HG02973 (cell line): ENCODE measurements around the gene BMPER.

Experiments used
- ATAC-seq: cut with Tn5 transposase; IDR thresholded peaks from one replicate; pipeline ENCODE4 v1.9.1; 2021; ENCODE audit warnings: moderate library complexity; ENCODE audit not compliant: unreplicated experiment

Gene BMPER

DNA sequence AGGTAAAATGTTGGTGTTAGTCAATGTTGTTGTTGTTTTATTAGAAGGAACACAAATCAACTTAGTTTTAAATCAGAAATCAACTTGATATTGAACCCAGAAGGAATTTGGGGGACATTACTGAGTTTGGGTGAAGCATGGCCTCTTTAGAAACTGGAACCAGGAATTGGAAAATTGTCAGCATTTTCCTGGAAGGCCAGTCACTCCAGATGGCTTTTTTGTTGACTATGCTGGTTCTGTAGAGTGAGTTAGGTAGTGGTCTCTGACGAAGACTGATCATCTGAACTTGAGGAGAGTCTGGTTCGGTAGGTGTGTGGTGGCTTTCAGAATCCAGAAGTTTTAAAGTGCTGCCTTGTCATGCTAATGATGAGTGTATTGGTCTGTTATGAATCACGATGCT is 111.5 kb downstream of the BMPER start:
- ATAC-seq: no peak

DNA sequence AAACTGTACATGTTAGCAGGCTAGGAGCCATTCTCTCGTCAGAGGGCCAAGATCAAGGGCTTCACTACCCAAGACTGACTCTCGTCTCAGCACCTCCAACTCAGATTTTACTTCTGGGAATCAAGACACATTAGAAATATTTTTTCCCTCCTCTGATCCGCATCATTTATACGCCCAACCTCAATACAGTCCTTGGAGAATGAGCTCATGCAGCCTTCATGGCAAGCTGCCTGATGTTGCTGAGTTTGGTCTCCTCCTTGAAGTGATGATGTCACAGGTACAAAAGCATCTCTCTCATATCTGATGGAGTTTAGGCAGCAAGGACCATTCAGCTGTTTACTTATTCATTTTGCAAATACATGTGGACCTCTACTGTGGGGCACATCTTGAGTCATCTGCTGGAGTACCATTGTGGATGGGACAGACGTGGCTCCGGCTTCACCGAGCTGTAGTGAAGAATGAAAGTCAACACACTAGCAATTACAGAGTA is 114.0 kb downstream of the BMPER start:
- ATAC-seq: no peak

DNA sequence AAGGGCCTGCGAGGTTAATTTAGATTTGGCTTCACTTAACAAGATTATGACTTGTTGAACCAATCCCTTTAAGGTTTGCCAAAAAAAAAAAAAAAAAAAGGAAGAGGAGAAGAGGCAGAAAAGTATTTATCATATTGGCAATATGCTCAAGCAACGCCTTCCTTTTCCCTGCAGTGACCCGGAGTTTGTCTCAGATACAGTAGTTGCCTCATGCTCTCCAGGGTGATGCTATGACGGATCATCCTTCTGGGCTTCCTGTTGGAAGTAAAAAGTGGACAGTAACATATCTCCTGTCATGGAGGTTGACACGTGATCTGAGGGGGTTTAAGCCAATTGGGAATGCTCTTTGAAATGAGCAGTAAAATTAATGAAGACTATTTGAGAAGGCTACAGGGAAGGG is 117.3 kb downstream of the BMPER start:
- ATAC-seq: no peak

DNA sequence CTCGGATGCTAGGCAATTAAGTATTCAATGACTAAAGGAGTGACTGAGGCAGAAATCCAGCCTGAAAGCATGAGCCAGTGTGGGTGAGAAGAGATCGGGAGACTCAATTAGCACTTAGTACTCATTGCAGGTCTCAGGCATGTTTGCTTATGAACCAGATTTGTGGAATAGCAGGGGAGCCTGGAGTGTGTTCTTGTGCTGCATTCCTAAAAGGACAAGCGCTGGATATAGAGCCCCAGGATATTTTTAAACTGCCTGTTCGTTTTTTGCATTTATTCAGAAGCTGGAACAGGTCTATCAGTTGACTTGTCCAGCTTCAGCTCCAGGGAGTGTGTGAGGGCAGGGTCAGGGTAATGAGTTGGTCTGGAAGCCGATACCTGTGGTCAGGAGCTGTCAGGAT is 120.3 kb downstream of the BMPER start:
- no peak for ATAC-seq

DNA sequence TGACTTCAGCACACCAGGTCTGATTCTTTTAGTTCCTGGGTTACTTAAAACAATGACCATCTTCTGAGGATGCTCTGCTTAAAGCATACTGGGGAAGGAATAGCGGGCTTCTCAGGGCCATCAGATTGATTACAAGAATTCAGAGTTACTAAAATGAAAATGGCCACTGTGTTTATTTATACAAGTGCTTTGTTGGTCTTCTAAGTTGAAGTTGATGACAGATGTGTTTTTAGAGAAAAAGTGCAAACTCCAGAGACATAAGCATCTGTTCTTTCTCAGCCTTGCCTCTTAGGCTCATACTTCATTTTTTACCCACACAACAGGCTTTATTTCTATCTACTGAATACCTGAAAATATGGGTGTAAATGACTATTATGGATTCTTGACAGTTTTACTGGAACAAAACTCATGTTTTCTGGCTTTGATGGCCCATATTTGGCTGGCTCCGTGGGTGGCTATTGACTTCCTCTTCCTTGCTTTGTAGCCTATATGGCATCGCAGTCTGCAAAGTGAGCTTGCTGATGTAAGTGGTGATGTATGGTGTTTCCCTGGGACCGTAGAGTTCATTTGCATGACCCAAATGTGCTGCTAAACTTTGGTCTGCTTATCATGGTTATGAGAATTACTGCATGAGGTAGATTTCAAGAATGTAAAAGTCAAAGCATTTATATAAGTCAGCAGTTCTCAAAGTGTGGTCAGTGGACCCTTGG is 121.3 kb downstream of the BMPER start:
- no peak for ATAC-seq

DNA sequence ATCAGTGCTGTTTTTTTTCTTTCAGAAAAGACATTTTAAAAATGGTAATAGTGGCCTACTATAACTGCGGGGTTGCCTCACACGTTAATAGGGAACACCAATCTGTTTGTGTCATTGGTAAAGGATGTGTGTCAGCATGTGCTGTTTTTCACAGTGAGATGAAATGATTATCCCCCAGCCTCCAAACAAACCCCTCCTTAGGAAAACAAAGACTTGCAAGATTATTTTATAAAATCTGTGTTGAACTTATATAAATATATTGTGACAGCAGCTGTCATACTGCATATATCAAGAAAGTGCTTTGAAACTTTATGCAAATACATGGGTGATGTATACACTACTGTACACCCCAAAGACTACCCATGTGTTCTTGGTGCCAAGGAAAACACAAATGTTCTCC is 125.8 kb downstream of the BMPER start:
- no peak for ATAC-seq

DNA sequence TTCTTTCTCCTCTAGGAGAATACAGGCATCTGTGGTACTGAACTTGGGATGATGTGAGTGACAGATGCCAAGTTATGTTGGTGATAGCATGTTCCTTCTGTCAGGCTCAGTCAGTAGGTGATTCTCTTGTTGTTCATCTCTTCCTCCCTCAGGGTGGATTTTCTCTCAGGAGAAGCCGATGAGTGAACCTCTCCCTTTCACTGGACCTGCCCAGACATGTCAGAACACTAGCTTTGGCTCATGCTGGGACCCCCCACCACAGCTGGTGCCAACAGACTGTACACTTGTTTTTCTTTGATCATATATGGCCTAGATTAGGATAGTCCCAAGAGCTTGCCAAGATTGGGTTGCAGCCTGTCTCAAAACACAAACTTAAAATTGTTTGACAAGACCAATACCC is 129.4 kb downstream of the BMPER start:
- ATAC-seq: no peak

DNA sequence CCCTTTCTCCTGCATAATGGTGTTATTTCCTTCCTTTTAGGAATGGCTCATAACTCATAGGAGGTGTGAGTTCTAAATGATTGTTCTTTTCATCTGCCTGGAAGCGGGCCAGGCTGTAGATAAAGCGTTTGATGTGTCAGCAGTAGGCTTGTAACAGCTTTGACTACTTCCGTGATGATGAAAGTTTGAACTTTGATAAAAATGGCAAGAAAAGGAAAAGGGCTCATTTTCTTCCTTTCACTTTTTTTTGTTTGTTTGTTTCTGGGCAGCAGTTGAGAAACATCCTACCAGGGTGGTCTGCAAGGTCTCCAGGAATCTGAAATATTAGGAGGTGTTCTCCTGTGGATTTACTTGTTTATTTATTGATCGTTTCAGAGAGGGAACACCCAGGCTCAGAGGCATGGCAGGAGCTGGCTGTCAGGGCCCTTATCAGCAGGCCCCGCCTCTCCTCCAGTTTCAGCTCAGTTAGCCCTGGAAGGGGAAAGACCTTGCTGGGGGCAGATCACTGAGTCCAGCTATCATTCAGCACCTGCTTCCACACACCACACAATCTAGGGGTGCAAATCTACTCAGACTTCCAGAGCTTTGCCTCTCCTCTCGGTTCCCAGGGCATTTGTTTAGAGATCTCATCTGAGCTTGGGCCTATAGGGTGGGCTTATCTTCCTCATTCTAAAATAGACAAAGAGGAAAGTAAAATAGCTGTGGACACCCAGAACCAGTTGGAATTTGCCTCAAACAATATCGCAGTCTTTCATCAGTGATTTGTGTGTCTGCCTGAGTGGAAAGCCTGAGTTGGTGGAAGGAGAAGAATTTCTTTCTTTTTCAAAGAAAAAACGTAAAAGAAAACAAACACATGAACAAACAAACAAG is 130.9 kb downstream of the BMPER start:
- no peak for ATAC-seq

DNA sequence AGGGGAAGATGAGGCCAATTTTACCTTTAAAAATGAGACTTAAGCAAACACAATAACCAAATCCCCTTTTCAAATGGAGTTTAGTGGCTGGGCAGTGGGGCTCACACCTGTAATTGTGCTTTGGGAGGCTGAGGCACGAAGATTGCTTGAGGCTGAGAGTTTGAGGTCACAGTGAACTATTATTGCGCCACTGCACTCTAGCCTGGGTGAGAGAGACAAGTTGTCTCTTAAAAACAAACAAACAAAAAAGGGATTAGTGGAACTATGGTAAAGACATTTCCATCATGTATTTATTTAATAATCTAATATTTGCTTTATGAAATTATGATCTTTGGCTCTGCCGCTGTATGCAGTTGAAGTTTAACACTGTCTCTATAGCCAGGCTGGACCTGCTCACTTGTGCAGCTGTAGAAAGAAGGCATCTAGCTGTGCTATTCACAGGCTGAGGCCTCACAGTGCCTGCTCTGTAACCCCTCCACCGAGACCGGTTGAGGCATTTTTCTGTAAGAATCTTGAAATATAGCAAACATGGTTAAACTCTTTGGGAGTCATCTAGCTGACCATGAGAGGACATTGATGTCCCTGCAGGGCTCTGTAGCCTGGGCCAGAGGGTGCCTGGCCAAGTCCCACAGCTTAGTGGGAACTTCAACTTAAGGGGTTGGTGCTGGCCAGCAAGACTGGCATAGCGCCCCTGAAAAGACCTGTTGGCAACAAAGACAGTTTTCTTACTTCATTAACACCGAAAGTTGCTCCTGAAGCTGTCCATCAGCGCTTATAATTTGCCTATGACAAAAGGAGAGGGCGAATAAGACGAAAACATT is 131.8 kb downstream of the BMPER start:
- ATAC-seq: no peak

DNA sequence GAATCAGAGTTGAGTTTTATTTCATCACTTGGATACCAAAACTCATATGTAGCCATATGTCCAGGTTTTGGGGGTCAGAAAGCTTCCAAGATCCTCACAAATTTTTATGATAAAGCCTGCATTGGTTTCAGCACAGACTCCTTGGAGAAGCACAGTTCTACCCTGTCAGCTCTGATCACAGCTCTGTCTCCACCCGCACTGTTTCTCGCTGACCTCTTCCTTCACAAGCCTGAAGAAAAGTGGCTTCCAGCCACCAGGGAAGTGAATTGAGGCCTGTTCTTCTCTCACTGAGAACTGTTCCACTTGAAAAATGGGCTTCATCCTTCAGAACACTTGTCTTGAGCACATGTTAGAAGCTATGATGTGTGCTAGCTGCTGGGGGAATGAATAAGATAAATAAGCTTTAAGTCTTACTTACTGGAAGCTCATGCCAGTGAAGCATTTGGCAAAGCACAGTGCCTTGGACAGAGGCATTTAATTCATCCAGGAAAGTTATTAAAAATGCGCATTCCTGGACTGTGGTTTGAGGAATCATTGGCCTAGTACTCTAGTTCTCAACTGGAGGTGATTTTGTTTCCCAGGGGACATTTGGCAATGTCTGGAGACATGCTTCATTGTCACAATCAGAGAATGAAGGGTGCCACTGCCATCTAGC is 133.6 kb downstream of the BMPER start:
- no peak for ATAC-seq

DNA sequence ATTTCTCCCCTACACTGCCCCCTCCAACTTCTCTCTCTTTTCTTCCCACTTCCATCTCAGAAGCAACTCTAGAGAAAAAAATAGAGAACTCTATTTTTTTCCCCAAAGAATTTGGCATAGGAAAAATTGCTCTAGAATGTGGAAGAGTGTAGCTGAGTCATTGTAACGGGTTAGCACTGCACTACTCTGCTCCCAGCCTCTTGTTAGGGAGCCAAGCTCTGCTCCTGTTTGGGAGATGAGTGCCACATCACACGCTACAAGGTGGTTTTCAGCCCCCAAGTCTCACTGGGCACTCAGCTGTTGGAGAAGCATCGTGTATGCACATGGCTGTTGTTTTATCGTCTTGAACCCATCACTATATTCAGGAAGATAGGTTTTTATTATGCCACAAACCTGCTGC is 136.4 kb downstream of the BMPER start:
- ATAC-seq: no peak

DNA sequence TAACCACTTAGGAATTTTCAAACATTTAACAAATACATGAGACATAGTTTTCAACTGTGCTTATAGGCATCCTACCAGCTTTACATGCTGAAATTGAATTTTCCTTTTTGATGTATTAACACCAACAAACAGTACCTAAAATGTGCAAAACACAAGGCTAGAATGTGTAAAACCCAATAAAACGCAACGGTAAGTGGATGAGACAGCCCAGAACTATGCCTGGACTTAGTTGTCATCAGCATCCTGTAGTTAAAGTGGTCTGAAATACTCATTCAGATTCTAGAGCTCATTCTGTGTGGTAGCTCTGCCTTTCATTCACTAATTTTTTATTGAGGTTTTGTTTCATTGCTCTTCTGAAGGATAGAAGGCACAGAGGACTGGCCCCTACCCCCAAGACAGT is 137.1 kb downstream of the BMPER start:
- no peak for ATAC-seq

DNA sequence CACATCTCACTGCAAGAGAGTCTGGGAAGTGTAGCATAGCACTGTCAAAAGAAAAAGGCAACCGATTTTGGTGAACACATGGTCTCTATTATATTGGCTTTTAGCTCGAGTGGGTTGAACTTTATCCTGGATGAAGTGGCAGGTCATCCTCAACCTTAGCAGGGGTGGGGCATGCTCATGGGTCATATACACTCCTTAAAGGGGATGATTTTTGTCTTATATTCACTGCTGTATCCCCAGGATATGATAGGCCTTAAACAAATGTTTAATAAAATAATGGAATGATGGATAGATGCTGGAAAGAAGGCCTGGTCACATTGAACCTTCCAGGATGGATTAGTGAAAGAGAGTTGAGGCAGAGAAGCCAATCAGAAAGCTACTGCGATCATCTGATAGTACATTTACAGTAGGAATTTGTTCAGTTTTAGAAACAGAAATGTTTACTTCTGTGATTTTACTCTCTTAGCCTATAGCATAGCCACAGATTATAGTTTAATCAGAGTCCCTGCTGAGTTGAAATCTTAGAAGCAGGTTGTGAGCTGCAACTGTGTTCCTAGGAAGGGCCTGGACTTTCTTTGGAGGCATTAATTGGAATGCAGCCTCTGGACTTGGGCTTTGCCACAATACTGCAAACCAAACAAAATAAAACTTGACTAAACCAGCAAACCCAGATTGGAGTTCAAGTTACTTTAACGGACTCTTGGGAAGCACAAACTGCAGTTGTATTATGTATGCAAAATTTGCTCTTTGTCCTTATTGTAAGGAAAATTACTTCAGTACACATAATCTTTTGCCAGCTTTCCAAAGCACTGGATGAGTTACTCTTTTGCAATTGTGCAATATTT is 138.3 kb downstream of the BMPER start:
- ATAC-seq: no peak

DNA sequence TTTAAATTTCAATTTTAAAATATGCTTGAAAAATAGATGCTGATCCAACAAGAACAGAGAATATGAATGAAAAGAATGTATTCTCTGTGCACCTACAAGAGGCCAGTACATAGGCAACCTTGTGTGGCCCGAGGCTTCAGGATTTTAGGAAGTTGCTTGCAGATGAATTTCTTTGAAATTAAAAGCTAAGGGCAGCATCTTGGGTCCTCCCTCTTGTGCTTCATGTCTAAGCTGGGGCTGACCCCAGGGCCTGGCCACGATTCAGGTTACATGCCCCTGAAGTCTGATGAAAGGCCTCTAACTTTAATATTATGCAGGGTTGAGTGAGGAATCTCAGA is 138.9 kb downstream of the BMPER start:
- ATAC-seq: no peak

DNA sequence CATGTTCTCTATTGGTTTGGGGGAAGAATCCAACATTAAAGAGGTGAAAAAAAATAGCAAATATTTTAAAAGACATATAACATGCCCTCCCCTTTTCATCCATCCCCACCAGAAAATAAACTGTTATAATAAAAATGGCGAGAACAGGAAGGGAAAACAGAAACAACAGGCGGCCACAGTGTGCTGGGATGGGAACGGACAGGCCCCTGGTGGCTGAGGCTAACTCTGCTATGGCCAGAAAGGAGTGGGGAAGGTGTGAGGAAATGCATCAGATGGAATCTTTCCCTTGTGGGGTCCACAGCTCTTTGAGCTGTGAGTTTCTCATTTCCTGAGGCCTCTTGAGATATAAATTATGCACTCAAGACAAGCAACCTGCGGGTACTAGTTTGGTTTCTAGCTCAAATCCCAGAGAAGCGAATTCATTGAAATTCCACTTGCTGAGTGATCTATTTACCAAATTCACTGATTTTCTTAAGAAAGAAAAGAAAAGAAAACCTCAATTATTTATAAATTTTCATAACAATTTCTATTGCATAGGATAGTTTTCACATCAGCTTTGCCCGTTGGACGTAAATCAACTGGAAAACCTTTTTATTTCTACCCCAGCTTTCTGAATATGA is 139.5 kb downstream of the BMPER start:
- no peak for ATAC-seq

DNA sequence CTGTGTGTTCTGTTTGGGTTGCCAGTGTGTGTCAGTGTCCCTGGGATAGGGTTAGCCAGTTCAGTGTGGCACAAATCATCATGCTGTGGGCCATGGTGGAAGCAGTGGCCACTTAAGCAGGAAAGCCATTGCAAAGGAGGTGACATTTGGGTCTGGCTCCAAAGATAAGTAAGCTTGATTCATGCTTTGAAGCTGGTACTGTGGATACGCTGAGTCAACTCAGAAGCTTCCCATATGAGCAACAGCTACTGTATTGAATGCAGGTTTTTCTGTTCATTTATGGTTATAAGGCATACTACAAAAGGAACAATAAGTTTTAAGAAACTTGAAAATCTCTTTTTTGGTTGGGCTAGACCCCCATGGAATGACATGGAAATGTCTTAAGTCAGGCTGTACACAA is 143.1 kb downstream of the BMPER start:
- no peak for ATAC-seq

DNA sequence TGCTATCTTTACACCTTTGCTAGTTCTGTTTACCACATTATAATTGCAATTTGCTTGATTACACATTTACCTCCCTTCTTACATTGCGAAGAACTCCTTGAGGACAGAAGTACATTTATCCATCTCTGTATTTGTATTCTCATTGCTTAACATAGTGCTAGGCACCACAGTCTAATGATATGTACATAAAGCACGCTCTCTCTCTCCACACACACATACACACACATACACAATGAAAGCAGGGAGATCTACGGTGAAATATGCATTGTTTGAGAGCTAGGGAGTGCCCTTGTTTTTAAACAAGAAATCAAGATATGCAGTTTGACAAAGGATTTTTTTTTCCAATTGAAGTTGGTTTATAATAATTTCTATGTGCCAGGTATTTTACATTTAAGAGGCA is 148.7 kb downstream of the BMPER start:
- no peak for ATAC-seq

DNA sequence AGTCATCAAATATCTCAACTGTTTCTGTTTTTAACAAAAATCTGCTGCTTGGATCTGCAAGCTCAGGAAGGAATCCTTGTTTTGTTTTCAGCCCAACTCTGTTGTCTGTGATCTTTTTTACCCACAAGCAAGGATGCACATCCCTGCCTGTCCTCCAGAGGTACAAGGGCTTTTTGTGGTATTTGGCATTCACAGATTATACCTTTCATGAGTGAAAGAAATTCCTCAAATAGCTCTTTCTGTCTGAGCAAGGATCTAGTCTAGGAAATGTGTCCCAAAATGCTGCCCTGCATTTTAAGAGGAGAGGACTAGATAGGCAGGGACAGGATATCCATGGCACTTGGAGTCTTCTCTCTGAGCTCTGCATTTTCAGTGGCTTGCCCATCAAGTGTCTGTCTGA is 151.8 kb downstream of the BMPER start:
- ATAC-seq: no peak

DNA sequence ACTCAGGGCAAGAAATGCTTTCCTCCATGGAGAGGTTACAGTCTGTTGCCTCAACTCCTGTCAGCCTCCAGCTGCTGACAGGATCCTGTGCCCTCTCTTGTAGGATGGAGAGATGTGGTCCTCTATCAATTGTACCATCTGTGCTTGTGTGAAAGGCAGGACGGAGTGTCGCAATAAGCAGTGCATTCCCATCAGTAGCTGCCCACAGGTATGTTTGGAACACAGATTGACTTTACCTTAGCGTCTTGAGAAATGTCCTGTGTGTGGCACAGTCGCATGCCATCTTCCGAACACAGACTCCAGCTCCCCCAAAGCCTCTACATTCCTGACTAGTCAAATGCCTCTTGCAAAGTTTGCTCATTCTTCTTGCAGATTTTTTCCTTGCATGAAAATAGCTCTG is 152.6 kb downstream of the BMPER start:
- no peak for ATAC-seq

DNA sequence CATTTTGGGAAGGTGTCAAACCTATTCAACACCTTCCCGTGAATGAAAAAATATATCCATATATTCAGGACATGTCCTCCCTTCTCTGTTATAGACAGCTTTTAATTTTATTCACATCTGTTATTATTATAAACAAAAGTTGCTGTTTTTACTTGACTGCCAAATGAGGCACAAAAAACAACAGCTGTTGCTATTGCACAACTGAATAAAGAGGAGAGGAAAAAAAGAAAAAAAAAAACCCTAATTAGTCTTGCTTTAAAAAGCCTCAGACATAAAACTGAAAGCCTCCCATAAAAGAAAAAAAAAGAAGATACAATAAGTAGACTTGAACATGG is 153.4 kb downstream of the BMPER start:
- ATAC-seq: no peak
